Endodermal cell (in vitro differentiated cells): ENCODE data around the gene SSR4. TPM values are rescaled to one million over a fixed set of nuclear protein-coding genes. Genes with fewer than 3 reads are reported as not detected.

ENCODE experiments used
- DNase-seq: peaks from one replicate; pipeline ENCODE4 v3.0.0-alpha.2; 2017
- H3K27ac ChIP-seq: 2 replicates; pipeline ENCODE4 v1.5.1; 2013; ENCODE audit warnings: mild to moderate bottlenecking, low read depth, low read length, moderate library complexity
- H3K27me3 ChIP-seq: 2 replicates; pipeline ENCODE4 v1.6.1; 2013; ENCODE audit warnings: mild to moderate bottlenecking, low read length, moderate library complexity; ENCODE audit not compliant: insufficient read depth, control insufficient read depth, poor library complexity, severe bottlenecking
- H3K36me3 ChIP-seq: 2 replicates; pipeline ENCODE4 v1.7.0; 2013; ENCODE audit warnings: mild to moderate bottlenecking, low read length, moderate library complexity; ENCODE audit not compliant: control insufficient read depth, insufficient read depth
- H3K4me1 ChIP-seq: one replicate; pipeline ENCODE4 v1.7.0; 2013; ENCODE audit warnings: low read length; ENCODE audit not compliant: control insufficient read depth, insufficient read depth
- H3K4me3 ChIP-seq: 2 replicates; pipeline ENCODE4 v1.5.1; 2013; ENCODE audit warnings: mild to moderate bottlenecking, low read length, moderate library complexity
- H3K9ac ChIP-seq: 2 replicates; pipeline ENCODE4 v1.6.1; 2013; ENCODE audit warnings: mild to moderate bottlenecking, low read length, moderate library complexity; ENCODE audit not compliant: poor library complexity, severe bottlenecking; ENCODE audit errors: extremely low read depth
- H3K9me3 ChIP-seq: 2 replicates; pipeline ENCODE4 v1.6.1; 2013; ENCODE audit warnings: mild to moderate bottlenecking, low read length, moderate library complexity; ENCODE audit not compliant: control insufficient read depth
- H3K27ac Mint-ChIP-seq: 2 replicates; pipeline ENCODE4 v1.8.0; 2020; ENCODE audit warnings: mixed read lengths
- H3K27me3 Mint-ChIP-seq: 2 replicates; pipeline ENCODE4 v1.8.0; 2021; ENCODE audit warnings: mild to moderate bottlenecking, mixed read lengths; ENCODE audit not compliant: insufficient read depth
- H3K36me3 Mint-ChIP-seq: 2 replicates; pipeline ENCODE4 v1.8.0; 2020; ENCODE audit warnings: low read depth, mixed read lengths
- H3K4me1 Mint-ChIP-seq: 2 replicates; pipeline ENCODE4 v1.8.0; 2020; ENCODE audit warnings: mixed read lengths
- H3K4me3 Mint-ChIP-seq: 2 replicates; pipeline ENCODE4 v1.8.0; 2020; ENCODE audit warnings: mild to moderate bottlenecking, moderate library complexity, mixed read lengths
- H3K9me3 Mint-ChIP-seq: 2 replicates; pipeline ENCODE4 v1.8.0; 2020; ENCODE audit warnings: mild to moderate bottlenecking, mixed read lengths
- CTCF ChIP-seq: fragments of 200-600 bp; sonication (generic); conservative IDR thresholded peaks from 2 replicates; pipeline ENCODE4 v1.5.0; 2021; ENCODE audit warnings: antibody characterized with exemption, mild to moderate bottlenecking
- WGBS, 2 experiments: methylation state at CpG; one replicate each; pipeline versions ENCODE4 v1.1.5 to v1.1.7; 2013; ENCODE audit warnings: missing lambda C conversion rate in 2 of 2, mixed read lengths in 1 of 2; ENCODE audit not compliant: insufficient coverage in 1 of 2, insufficient read length in 1 of 2; 5-methylcytosine and 5-hydroxymethylcytosine counted together
- total RNA-seq, 2 donors: library from RNA; stranded (reverse); fragmentation: NEBNext Ultra II Directional in 1 of 2; extraction: Animal tissue kit (Norgen Biotek cat#: 25700) in 1 of 2; gene quantifications; 2 replicates in 1 of 2; 3 replicates in 1 of 2; pipeline ENCODE4 v1.2.1, GENCODE V29; 2021

Gene SSR4
- total RNA-seq, 2 donors from 2014 or later, result 220 to 236 TPM

DNA sequence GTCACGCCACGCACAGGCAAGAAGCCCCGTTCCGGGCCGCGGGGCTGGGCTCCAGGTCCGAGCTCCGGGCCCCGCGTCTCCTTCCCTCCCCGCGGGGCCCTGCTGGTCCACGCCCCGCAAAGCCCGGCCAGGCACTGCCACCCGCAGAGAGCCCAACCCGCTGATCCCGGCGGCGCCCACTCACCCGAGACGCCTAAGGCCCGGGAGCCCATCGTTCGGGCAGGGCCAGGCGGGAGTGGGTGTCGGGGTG lies 35.0 kb downstream of the SSR4 start:
- H3K9me3 ChIP-seq, result no peaks in the 10 kb centered on the region

DNA sequence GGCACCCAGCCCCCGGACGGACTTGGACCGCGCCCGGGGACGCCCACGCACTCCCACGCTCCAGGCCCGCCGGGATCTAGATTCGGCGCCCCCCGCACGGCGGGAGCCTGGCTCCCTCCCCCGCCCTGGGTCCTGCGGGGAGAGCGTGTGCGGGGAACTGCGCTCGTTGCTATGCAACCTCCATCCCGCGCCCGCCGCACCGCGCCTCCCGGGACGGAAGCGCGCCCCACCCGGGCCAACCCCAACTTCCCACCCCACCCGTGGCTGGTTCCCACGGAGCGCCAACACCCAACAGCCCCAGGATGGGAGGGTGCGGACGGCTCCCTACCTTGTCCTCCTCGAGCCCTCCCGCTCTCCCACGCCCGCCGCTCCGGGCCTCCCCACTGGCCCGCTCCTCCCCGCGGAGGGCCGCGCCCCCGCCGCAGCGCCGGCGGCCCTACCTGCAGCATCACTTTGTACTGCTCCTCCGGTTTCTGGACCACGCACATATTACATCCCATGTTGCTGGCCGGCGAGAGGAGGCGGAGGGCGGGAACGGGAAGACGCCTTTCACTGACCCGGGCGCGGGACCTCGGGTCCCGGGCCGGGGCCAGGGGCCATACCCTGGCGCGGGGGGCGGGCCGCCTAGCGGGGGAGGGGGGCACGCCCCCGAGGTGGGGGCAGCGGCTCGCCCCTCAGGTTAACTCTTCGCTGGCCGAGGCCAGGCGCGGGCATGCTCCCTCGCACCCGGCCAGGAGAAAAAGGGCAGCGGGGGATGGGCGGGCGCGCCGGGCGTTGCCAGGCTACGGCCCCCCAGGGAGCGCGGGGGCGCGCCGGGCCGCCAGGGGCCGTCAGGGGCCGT lies 35.6 kb downstream of the SSR4 start, which contains the start of gene PDZD4:
Gene PDZD4, minus strand, starts transcription at position 746 of the 841 bp plus-strand sequence. Its CDS starts 246 bp downstream, at position 500.
- 0% methylated on average over 86 of the region's 97 CpGs; no CpG with 5 or more reads in 1 of the 2 experiments for WGBS, 2 experiments
- no peaks in the 10 kb centered on the region for H3K9me3 ChIP-seq
- H3K9ac ChIP-seq, result peak within 1 kb of the TSS; percentile 20
- H3K4me1 ChIP-seq, result no peaks in the 10 kb centered on the region
- Mint-ChIP-seq H3K27me3 (peaks cover 6% of the 10 kb centered on the region), H3K36me3 (peaks cover 5% of the 10 kb centered on the region), H3K9me3 (peaks cover 57% of the 10 kb centered on the region), H3K4me1 (peaks cover 12% of the 10 kb centered on the region), H3K27ac (no peak within 1 kb of the TSS), H3K4me3 (peak within 1 kb of the TSS; percentile 69)
- no peak within 1 kb of the TSS for H3K27ac ChIP-seq
- TF ChIP-seq CTCF, result no peak
- no peaks in the 10 kb centered on the region for H3K27me3 ChIP-seq
- peak within 1 kb of the TSS; percentile 76 for H3K4me3 ChIP-seq
- H3K36me3 ChIP-seq, result no peaks in the 10 kb centered on the region
- peak; percentile 80 for DNase-seq

More for the DNA sequence above, 35.0 kb downstream of the SSR4 start:
- Histone ChIP-seq H3K27me3 (no peaks in the 10 kb centered on the region), H3K27ac (no peak overlapping the region), H3K4me3 (peak overlapping the region; percentile 76), H3K36me3 (no peaks in the 10 kb centered on the region), H3K4me1 (no peaks in the 10 kb centered on the region), H3K9ac (peak overlapping the region; percentile 20)
- Mint-ChIP-seq H3K4me1 (peaks cover 12% of the 10 kb centered on the region), H3K27ac (no peak overlapping the region), H3K4me3 (peak overlapping the region; percentile 69), H3K36me3 (peaks cover 5% of the 10 kb centered on the region), H3K9me3 (peaks cover 57% of the 10 kb centered on the region), H3K27me3 (peaks cover 6% of the 10 kb centered on the region)
- no peak for DNase-seq
- no peak for TF ChIP-seq CTCF
- 0% methylated on average over 27 of the region's 27 CpGs; no CpG with 5 or more reads in 1 of the 2 experiments for whole genome bisulfite sequencing, 2 experiments

GRCh38 chrX:153830640-153831428 lies 36.4 kb downstream of the SSR4 start:
- H3K9ac ChIP-seq, result no peak overlapping the region
- no peaks in the 10 kb centered on the region for H3K36me3 ChIP-seq
- H3K9me3 ChIP-seq, result no peaks in the 10 kb centered on the region
- WGBS, 2 experiments, result 1% methylated on average over 94 of the region's 102 CpGs; no CpG with 5 or more reads in 1 of the 2 experiments
- H3K27ac ChIP-seq, result no peak overlapping the region
- H3K36me3 Mint-ChIP-seq, result peaks cover 5% of the 10 kb centered on the region
- DNase-seq, result peak; percentile 61
- no peak overlapping the region for H3K4me3 ChIP-seq
- H3K27ac Mint-ChIP-seq, result no peak overlapping the region
- H3K4me1 Mint-ChIP-seq, result peaks cover 12% of the 10 kb centered on the region
- H3K27me3 ChIP-seq, result no peaks in the 10 kb centered on the region
- H3K4me3 Mint-ChIP-seq, result peak overlapping the region; percentile 45
- H3K4me1 ChIP-seq, result no peaks in the 10 kb centered on the region
- peaks cover 55% of the 10 kb centered on the region for H3K9me3 Mint-ChIP-seq
- peaks cover 6% of the 10 kb centered on the region for H3K27me3 Mint-ChIP-seq
- no peak for TF ChIP-seq CTCF
